Measurements from ENCODE around the gene NEDD4.
"Not testable (repeated sequence)": the region's sequence is repeated elsewhere in the genome, so short reads cannot be mapped to it uniquely, and the experiment has no call there.

NEDD4 gene

DNA sequence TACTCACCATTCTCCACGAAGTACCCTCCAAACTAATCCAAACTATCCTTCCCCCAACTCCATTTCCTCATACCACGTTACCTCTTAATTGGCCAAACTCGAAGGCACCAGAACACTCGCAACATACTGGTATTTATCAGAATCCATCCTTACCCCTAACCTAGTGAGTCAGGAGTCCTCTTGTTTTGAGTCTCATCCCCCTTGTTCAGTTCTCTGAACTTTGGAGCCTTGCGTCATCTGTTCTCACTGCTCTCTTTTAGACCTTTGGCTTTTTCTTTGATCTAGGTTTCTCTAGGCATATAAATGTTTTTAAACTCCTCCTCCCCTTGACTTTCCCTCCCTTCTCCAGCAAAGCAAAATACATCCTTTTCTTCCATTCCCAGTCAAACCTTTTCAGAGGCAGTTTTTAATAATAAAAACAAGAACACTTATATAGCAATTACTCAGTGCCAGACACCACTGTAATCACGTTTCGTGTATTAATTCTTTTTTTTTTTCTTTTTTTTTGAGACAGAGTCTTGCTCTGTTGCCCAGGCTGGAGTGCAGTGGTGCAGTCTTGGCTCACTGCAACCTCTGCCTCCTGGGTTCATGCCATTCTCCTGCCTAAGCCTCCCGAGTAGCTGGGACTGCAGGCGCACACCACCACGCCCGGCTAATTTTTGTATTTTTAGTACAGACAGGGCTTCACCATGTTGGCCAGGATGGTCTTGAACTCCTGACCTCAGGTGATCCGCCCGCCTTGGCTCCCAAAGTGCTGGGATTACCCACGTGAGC, 40.7 kb downstream of the NEDD4 start:
- DNase-seq: not testable (repeated sequence)

DNA sequence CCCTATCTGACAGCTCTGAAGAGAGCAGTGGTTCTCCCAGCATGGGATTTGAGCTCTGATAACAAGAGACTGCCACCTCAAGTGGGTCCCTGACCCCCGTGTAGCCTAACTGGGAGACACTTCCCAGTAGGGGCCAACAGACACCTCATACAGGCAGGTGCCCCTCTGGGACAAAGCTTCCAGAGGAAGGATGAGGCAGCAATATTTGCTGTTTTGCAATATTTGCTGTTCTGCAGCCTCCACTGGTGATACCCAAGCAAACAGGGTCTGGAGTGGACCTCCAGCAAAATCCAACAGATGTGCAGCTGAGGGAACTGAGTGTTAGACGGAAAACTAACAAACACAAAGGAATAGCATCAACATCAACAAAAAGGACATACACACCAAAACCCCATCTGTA, 48.8 kb downstream of the NEDD4 start:
- not testable (repeated sequence) for DNase-seq

DNA sequence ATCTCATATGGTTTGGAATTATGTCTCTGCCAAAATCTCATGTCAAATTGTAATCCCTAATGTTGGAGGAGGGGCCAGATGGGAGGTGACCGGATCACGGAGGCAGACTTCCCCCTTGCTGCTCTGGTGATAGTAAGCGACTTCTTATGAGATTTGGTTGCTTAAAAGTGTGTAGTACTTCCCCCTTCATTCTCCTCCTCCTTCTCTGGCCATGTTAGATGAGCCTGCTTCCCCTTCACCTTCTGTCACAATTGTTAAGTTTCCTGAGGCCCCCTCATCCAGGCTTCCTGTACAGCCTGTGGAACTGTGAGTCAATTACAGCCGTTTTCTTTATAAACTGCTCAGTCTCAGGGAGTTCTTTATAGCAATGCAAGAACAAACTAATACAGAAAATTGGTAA, 51.1 kb downstream of the NEDD4 start:
- no peak for DNase-seq

DNA sequence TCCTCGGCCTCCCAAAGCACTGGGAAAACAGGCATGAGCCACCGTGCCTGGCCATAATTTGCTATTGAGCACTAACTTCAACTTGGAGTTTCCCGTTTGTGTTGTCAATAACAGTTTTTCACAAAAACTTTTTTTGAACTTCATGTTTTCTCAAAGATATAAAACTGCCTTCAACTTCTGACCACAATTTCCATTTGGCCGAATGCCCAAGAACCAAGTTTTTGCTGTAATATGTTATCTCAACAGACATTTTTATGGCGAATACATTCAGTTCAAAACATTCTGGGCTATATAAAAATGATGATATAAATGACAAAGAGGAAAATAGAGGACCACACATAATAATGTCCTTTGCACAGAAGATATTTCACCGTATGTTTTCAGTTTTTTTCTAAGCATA, 56.4 kb downstream of the NEDD4 start:
- no peak for DNase-seq

DNA sequence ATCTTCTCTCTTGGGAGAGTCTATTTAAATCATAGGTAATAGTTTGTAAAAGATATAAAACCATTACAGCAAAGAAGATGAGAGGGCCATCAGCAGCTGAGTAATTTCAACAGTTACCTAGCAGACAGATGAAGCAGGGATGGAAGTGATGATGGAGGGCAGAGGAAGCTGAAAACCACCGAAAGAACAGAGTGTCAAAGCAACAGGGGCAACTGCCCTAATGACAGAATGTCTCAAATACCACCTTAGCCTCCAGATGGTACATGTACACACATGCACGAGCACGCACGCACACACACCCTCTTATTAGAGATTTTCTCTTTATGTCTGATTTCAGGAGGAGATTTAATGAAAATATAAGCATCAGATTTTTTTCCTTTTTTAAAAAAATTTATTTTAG, 64.5 kb downstream of the NEDD4 start:
- no peak for DNase-seq

DNA sequence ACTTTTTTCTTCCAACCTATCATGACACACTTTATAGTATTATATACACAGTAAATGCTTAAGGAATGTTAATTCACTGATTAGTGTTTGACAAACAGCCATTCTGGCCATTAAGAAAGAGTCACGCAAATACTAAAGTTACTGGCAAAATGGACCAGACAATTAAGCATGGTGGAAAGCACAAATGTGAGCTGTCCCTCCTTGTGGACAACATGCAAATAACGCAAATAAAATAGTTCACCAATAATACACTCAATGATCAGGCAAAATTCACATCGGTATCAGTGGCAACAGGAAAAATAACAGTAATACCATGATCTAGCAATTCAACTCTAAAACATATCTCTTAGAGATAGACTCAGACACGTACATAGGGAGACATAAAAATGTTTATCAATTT, 71.7 kb downstream of the NEDD4 start:
- DNase-seq: no peak

DNA sequence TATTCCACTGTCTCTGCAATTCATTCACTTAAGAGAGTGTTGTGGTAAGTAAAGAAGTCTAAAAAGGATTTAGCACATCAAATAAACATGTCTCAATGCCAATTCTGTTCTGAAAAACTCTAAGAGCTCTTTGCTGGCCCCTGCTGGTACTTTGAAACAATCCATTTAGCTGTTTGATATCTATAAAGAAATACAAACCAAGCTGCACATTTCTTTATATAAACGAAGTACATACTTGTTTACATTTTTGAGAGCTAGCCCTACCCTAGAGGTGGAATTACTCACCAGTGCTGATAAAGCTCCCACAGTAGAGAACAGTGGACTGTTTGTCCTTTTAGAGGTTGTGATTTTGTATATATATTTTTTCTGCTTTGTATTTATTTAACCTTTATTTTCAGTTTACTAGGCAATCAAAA, 75.5 kb downstream of the NEDD4 start:
- DNase-seq: no peak

DNA sequence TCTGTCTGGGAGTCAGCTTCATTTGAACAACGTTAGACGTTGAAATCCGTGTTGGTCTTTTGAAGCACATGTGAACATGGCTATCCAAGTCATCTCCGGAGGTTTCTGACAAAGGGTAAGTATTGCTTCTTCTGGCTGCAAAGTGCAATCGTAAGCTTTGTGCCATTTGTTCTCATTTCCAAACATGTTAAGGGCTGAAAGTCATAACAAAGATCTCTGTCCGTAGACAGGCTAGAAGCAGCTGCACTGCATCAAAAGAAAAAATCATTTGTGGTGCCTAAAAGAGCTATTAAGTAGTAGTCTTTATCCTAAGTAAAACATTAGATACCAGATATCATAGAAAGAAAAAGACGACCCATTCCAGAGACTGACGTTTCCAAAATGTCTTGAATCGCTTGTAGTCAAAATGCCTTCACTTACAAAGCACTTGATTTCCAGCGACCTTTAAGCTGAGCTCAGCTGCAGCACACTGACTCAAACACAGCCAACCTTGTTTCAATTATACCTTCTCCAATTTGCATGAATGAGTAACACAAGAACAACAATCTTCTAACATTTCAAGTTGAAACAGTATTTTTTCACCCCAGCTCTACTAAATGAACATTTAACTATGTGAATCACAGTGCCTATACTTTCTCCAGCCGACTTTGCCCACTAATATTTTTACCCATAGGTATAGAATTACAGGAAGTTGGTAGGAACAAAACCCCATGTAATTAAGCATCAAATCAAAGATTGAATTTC, 76.6 kb downstream of the NEDD4 start:
- no peak for DNase-seq

DNA sequence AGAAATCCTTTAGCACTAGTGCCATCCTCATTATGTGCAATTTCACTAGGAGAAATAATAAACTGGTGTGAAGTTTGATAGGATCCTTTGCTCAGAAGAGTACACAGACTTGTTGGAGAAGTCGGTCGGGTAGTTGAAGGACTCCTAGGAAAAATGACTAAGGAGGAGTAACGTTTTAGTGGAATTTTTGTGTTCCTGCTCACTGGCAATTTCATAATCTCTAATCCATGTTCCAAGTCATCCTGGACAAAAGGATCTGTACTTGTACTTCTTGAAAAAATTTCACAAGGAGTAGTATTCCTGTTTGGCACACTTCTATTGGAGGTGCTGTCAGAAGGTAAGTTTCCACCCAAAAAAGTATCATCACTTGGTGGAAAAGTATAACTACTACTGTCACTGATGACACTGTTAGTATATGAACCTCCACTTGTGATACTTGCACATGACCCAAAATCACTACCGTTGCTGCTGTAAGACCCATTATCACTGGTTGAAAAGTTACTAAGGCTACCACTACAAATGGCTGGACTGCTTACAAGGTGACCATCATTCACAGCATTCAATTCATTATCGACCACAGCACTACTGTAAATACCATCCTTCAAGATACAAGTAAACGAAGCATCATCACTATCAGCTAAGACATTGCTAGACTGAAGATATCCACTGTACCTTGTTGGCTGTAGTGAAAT, 77.4 kb downstream of the NEDD4 start:
- no peak for DNase-seq

DNA sequence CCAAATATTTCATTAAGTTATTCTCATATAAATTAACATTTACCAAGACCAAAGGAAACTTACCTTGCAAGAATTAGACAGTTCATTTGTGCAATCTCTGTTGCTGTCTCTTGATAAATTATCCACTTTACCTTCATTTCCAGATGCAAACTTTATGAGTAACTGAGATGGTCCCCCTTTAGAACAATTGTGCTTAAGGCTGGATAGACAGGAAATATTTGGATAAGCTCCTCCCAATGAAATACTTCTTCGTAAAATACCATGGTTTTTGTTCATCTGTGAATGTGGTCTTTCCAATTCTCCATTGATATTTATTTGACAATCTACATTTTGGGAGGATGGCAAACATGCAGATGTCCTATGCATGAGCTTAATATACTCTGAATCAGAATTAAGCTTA, 78.2 kb downstream of the NEDD4 start:
- no peak for DNase-seq

DNA sequence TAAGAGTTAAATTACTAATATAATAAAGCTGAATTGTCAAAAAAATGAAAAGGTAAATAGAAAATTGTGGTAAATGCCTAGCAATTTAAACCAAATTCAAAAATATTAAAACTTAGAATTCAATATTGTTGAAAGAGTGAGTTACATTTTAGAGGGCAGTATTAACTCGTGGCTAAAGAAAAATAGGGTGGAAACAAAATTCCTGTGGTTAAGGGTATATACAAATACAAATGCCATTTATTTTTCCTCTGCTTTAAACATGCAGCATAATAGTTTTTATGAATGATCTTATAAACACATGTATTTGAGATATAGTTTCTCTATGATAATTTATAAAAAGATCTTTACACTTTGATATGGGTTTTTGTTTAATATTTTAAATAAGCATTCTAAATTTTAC, 79.0 kb downstream of the NEDD4 start:
- no peak for DNase-seq

DNA sequence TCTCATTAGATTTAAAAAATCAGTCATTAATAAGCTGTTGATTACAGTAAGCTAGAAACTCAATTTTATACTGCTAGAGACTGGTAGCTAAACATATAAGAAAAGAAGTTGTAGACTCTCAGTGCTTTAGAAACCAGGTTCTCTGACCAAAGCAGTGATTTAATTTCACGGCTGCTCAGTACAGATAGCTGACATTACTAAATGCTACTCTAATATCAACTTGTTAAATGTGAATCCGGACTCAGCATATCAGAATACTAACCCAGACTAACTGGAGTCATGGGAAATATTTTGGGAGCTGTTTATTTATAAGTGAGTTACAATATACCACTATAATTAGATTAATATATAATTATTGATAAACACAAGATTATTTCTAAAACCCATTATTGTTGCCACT, 80.4 kb downstream of the NEDD4 start:
- DNase-seq: no peak

DNA sequence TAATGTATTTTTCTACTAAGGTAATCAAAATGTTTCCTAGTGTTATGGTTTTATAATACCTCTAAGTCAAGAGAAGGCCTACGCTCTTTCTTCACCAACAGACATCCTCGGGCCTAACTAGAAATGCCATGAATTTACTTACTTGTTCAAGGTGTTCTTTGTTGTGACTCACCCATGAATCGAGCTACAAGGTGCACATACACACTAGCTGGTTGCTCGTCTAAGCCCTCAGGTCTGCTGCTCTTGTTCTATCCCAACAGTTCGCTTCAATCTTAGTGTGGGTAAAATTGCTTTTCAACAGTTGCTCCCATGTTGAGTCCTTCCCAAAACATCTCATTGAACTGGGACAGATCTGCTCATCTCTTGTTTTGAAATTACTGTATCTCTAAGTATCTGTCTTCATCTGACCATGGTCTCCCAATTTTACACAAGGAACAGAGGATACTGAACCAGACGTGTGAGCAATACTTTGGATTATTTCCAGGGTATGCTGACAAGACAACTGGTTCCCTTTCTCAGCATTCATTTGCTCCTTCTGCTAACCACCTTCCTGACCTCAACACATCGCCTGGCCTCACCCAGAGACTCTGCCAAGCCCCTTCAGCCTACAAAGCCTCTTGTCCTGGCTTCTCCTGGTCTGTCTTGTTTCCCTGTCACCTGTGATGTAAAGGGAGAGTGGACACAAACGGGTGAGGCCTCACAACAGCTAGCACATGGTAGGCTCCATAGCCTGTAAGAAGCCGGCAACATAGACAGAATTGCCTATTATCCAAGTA, 84.2 kb downstream of the NEDD4 start:
- DNase-seq: no peak

DNA sequence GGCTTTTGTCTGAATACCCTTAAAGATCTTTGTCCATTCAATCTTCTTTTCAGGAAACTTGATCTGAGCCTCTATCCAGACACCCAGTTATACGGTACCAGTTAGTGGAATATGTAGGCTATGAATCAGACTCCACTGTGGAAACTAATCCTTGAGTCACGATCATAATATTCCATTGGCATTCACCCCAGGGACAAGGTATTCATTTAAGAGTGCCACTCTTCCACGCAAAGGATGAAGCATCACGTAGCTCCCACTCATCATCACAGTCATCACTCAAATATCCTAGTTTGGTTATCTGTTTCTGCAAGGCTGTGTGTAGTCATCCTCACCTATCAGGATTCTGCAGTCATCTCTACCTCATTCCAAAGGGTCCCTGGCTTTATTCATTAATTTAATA, 85.6 kb downstream of the NEDD4 start:
- DNase-seq: no peak

DNA sequence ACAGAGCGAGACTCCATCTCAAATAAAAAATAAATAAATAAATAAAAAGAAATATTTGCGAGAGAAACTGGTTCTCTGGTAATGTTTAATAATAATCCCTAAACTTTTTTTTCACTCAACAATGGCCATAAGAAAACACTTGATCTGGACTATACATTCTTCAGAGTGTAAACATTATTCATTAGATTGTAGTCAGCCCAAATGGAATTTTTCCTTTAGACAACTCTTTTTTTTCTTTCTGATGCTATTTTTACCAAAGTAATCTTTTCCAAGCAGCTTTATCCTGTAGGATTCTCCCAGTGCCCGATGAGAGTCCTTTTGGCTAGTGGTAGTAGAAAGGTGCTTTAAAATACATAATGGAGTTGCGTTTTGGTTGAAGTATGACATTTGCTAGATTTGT, 90.4 kb downstream of the NEDD4 start:
- no peak for DNase-seq

DNA sequence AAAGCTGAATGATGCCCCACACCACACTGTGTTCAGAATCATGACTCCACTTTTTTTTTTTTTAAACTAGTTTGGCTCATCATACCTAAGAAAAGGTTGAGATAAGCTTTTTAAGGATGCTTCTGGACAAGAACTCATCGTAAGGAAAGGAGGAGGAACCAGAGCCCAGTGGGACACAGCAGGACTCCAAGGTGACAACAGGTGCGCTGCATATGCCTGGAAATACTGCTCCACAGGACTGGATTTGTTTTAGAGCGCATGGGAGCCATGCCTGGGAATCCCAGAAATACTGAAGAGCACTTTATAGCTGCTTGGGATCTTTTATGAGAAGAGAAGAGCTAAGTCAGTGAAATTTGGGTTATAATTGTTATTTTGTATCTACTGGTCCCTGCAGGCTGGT, 93.4 kb downstream of the NEDD4 start:
- DNase-seq: no peak

DNA sequence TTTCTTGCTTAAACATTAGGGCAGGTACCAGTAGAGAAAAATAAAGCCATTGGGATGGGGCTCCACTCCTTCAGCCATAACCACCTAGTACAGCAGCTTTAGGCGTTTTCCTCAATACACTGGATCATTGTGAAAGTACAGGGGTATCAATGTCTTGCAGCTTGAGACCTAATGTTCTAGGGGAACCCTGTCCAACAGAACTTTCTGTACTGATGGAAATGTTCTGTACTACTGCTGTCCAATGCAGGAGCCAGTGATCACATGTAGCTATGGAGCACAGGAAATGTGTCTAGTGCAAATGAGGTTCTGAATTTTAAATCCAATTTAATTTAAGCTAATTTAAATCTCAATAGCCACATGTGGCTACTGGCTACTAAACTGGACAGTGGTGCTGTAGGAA, 93.9 kb downstream of the NEDD4 start:
- DNase-seq: no peak

DNA sequence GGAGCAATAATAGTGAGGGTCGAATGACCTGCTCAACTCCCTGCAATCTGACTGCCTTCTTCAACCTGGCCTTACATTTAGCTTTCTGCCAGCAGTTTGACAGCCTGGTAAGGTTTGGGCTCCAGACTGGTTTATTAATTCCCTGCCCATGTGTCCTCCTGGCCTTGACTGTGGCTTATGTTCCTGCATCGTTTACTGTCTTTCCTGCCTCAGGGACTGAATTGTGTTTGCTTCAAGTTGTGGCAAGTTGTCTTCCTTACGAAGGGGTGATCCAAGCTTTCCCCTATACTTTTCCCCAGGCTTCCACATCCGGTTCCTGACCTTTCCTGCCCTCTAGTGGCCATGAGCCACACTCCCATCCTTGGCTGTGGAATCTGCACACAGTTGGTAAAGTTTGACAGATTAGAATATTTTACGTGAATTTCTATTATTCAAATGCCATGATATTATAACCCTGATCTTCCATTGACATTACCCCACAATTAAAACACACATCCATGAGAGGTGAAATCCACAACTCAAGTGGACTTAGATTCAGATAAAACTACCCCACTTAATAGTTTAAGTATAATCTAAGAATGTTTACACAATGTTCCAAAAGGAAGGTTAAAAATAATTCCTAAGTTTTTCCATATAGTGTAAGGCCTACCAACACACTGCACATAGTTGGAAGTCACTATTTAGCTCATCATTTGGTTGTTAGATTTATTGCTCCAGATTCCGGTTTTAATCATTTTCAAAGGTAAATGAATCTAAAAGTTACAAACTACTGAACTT, 95.7 kb downstream of the NEDD4 start:
- no peak for DNase-seq

DNA sequence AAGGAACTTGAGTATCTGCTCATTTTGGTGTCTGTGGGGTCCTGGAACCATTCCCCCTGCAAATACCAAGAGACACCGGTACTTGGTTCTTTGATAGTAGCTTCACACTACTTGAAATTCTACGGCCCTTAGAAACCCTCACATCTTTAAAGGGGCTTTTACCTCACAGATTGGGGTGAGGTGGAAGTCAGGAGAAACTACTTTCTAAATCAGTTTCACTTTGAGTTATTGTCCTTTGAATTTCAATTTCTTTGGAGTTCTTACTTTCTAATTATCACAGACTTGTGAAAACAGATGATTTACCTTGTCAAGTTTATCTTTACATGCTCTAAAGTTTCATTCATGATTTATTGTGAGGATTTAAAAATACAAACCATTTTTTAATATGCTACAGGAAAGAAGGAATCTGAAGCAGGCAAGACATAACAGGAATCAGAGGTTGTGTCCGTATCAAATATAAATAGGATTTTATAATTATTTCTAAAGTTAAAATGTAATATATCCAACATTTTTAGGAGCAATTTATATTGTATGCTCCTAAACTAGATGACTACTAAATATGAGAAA, 98.9 kb downstream of the NEDD4 start:
- DNase-seq: no peak

DNA sequence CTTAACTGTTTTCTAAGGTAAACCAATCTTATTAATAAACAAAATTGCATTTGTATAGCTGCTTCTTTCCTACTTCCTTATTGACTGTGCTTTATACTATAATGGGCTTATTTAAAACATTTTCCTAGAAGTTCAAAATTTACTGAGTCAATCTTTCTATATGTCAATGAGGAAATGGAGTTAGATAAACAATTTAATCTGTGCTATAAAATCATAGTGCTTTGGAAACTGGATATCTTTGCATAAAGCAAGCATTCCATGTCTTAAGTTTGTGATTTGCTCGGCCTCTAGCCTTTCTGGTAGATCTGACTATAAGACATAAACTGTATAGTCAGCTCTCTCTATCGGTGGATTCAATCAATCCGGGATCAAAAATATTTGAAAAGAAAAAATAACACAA, 99.6 kb downstream of the NEDD4 start:
- DNase-seq: no peak

DNA sequence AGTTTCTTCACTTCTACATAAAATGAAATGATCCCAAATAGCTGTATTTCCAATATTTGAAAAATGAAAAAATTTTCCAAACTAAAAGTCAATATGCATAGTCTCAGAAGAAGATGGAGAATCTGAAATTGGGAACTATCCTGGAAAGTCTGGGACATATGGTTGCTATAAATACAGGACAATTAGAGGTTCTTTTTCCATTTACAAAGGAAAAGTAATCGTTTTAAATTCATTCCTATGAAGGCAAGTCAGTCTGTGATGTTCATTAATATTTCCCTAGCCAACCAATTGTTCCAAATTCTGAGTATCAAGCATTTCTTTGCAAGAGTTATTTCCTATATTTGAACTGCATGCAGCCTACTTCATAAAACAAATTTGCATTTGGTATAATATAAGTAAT, 102.2 kb downstream of the NEDD4 start:
- no peak for DNase-seq

DNA sequence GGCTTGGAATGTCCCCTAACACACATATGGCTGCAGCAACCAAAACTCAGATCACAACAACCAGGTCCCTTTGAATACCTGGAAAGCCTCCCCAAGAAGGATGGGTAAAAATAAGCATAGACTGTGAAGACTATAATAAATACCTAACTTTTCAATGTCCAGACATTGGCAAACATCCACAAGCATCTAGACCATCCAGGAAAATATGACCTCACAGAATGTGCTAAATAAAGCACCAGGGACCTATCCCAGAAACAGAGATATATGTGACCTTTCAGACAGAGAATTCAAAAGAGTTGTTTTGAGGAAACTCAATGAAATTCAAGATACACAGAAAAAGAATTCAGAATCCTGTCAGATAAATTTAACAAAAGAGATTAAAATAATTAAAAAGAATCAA, 109.2 kb downstream of the NEDD4 start:
- no peak for DNase-seq

All from activated effector memory CD4-positive, alpha-beta T cell treated with anti-CD3 and anti-CD28 coated beads, Interleukin-2, amount 50 U/mL, for 16 hours (primary cell).